ENCODE results near the gene UST. TPM values are rescaled to one million over a fixed set of nuclear protein-coding genes. Genes with fewer than 3 reads are reported as not detected.

Gene UST
- total and polyA plus RNA-seq, 4 donors, result 0.24 to 2.7 (median 0.87) TPM

- DNase-seq (ENCODE audit: low spot score), result no peak
- H3K36me3 ChIP-seq (ENCODE audit: control insufficient read depth in 4 of 4, insufficient read depth in 3 of 4, low read depth in 1 of 4, low read length in 3 of 4), result no peaks in the 10 kb centered on the region
- H3K27ac ChIP-seq (ENCODE audit: low read depth in 1 of 2, low read length in 2 of 2), result no peak overlapping the region
- TF ChIP-seq RAD21 (IDR thresholded peaks at IDR 0.05) (no peak), YY1 (IDR thresholded peaks at IDR 0.05) (no peak), FOXA2 (IDR thresholded peaks at IDR 0.05) (no peak), FOXA1 (IDR thresholded peaks at IDR 0.05) (no peak), HNF4A (conservative IDR thresholded peaks at IDR 0.05) (no peak), HNF4G (IDR thresholded peaks at IDR 0.05) (no peak), SP1 (IDR thresholded peaks at IDR 0.05) (no peak), NR2F2 (IDR thresholded peaks at IDR 0.05) (no peak), GABPA (IDR thresholded peaks at IDR 0.05 in 1 of 2, conservative IDR thresholded peaks at IDR 0.05 in 1 of 2) (no peak), TAF1 (conservative IDR thresholded peaks at IDR 0.05) (no peak), JUND (IDR thresholded peaks at IDR 0.05) (no peak)
- TF ChIP-seq, protein P1, sequence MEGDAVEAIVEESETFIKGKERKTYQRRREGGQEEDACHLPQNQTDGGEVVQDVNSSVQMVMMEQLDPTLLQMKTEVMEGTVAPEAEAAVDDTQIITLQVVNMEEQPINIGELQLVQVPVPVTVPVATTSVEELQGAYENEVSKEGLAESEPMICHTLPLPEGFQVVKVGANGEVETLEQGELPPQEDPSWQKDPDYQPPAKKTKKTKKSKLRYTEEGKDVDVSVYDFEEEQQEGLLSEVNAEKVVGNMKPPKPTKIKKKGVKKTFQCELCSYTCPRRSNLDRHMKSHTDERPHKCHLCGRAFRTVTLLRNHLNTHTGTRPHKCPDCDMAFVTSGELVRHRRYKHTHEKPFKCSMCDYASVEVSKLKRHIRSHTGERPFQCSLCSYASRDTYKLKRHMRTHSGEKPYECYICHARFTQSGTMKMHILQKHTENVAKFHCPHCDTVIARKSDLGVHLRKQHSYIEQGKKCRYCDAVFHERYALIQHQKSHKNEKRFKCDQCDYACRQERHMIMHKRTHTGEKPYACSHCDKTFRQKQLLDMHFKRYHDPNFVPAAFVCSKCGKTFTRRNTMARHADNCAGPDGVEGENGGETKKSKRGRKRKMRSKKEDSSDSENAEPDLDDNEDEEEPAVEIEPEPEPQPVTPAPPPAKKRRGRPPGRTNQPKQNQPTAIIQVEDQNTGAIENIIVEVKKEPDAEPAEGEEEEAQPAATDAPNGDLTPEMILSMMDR (IDR thresholded peaks at IDR 0.05; ENCODE audit: low read depth, low read length, missing input control), result no peak
- TF ChIP-seq, protein P2, sequence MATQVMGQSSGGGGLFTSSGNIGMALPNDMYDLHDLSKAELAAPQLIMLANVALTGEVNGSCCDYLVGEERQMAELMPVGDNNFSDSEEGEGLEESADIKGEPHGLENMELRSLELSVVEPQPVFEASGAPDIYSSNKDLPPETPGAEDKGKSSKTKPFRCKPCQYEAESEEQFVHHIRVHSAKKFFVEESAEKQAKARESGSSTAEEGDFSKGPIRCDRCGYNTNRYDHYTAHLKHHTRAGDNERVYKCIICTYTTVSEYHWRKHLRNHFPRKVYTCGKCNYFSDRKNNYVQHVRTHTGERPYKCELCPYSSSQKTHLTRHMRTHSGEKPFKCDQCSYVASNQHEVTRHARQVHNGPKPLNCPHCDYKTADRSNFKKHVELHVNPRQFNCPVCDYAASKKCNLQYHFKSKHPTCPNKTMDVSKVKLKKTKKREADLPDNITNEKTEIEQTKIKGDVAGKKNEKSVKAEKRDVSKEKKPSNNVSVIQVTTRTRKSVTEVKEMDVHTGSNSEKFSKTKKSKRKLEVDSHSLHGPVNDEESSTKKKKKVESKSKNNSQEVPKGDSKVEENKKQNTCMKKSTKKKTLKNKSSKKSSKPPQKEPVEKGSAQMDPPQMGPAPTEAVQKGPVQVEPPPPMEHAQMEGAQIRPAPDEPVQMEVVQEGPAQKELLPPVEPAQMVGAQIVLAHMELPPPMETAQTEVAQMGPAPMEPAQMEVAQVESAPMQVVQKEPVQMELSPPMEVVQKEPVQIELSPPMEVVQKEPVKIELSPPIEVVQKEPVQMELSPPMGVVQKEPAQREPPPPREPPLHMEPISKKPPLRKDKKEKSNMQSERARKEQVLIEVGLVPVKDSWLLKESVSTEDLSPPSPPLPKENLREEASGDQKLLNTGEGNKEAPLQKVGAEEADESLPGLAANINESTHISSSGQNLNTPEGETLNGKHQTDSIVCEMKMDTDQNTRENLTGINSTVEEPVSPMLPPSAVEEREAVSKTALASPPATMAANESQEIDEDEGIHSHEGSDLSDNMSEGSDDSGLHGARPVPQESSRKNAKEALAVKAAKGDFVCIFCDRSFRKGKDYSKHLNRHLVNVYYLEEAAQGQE (IDR thresholded peaks at IDR 0.05), result no peak
- H3K9me3 ChIP-seq (ENCODE audit: control insufficient read depth in 4 of 4, low read length in 3 of 4), result no peaks in the 10 kb centered on the region
- no peaks in the 10 kb centered on the region for H3K4me1 ChIP-seq (ENCODE audit: control insufficient read depth in 4 of 4, insufficient read depth in 4 of 4, low read length in 3 of 4)
- 96% methylated on average over 4 of the region's 4 CpGs for WGBS
- peaks cover 0 to 3% (median 1%) of the 10 kb centered on the region in 4 donors for H3K27me3 ChIP-seq (ENCODE audit: control insufficient read depth in 4 of 4, insufficient read depth in 4 of 4, low read length in 3 of 4)
- no peak overlapping the region for H3K4me3 ChIP-seq (ENCODE audit: low read depth in 1 of 3, low read length in 3 of 3)
- H3K9ac ChIP-seq (ENCODE audit: low read depth in 1 of 2, low read length in 2 of 2), result no peak overlapping the region
These were observed 160.7 kb downstream of the UST start for GRCh38 chr6:148907573-148907972.

GRCh38 chr6:148912252-148912651, 165.4 kb downstream of the UST start:
- Histone ChIP-seq H3K4me3 (ENCODE audit: low read depth in 1 of 3, low read length in 3 of 3) (no peak overlapping the region), H3K9ac (ENCODE audit: low read depth in 1 of 2, low read length in 2 of 2) (no peak overlapping the region), H3K9me3 (ENCODE audit: control insufficient read depth in 4 of 4, low read length in 3 of 4) (peaks cover 1 to 8% (median 5%) of the 10 kb centered on the region in 4 donors), H3K4me1 (ENCODE audit: control insufficient read depth in 4 of 4, insufficient read depth in 4 of 4, low read length in 3 of 4) (peaks cover 0 to 11% (median 8%) of the 10 kb centered on the region in 4 donors), H3K27ac (ENCODE audit: low read depth in 1 of 2, low read length in 2 of 2) (no peak overlapping the region), H3K27me3 (ENCODE audit: control insufficient read depth in 4 of 4, insufficient read depth in 4 of 4, low read length in 3 of 4) (peaks cover 0 to 9% (median 4%) of the 10 kb centered on the region in 4 donors), H3K36me3 (ENCODE audit: control insufficient read depth in 4 of 4, insufficient read depth in 3 of 4, low read depth in 1 of 4, low read length in 3 of 4) (no peaks in the 10 kb centered on the region)
- DNase-seq (ENCODE audit: low spot score), result no peak
- 82% methylated on average over 5 of the region's 5 CpGs for WGBS
- TF ChIP-seq, protein P3, sequence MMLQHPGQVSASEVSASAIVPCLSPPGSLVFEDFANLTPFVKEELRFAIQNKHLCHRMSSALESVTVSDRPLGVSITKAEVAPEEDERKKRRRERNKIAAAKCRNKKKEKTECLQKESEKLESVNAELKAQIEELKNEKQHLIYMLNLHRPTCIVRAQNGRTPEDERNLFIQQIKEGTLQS (IDR thresholded peaks at IDR 0.05), result no peak
- TF ChIP-seq RXRA (IDR thresholded peaks at IDR 0.05), result no peak
- no peak for TF ChIP-seq FOXA2 (IDR thresholded peaks at IDR 0.05)
- no peak for TF ChIP-seq GABPA (IDR thresholded peaks at IDR 0.05 in 1 of 2, conservative IDR thresholded peaks at IDR 0.05 in 1 of 2)
- no peak for TF ChIP-seq FOXA1 (IDR thresholded peaks at IDR 0.05)
- no peak for TF ChIP-seq HNF4A (conservative IDR thresholded peaks at IDR 0.05)
